Measurements from ENCODE around the gene TPRA1. TPM values are rescaled to one million over a fixed set of nuclear protein-coding genes. Genes with fewer than 3 reads are reported as not detected.
"Not testable (repeated sequence)": the region's sequence is repeated elsewhere in the genome, so short reads cannot be mapped to it uniquely, and the experiment has no call there.

Gene TPRA1
- total and polyA plus RNA-seq, 10 donors = 16.1 to 42.3 (median 29.6) TPM

DNA sequence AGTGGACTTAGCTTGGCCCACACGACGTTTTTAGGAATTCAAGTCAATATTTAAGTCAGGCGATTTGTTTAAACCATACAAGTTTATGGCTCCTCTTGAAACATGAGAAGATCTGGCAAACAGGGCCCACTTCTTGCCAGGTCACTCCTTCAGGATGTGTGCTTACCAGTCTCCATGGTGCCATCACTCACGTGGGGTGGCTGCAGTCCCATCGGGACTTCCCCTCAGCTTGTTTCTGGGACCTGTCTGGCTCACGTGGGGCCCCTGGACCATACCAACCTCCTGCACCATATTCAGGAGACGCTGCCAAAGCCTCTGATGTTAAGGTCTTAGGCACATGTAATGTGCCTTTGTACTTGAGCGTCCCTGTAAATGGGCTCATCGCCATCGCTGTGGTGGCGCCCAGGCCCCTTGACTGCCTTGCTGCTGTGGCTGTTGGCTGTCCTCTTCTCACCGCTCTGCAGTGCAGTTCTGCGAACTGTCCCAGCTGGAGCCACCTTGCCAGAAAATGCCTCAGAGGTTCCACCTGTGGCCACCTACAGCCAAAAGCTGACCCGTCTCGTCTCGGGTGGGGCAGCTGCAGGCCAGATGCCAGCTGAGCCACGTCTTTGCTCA, 16.6 kb upstream of the TPRA1 start:
- intact Hi-C loops (cut with DNase I; ENCODE audit: low total_unique reads) = no loop called here

DNA sequence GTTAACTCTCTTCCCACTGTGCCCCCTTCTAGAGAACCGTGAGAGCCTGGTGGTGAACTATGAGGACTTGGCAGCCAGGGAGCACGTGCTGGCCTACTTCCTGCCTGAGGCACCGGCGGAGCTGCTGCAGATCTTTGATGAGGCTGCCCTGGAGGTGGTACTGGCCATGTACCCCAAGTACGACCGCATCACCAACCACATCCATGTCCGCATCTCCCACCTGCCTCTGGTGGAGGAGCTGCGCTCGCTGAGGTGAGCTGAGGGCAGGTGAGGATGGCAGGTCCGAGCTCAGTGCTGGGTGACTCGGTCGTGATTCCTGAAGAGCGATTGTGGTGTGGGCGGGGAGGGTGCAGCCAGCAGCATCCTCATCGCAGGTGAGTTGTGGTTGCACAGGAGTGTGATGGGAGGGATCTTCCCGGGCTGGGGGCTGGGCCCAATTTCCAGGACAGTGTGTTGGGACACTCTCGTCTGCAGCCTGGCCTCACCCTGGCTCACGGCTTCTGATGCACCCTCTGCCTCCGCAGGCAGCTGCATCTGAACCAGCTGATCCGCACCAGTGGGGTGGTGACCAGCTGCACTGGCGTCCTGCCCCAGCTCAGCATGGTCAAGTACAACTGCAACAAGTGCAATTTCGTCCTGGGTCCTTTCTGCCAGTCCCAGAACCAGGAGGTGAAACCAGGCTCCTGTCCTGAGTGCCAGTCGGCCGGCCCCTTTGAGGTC, 15.7 kb upstream of the TPRA1 start:
- Histone ChIP-seq H3K36me3 (peaks cover 0 to 94% (median 42%) of the 10 kb centered on the region in 6 donors), H3K4me3 (no peak overlapping the region), H3K27ac (no peak overlapping the region), H3K9me3 (no peaks in the 10 kb centered on the region), H3K4me1 (peaks cover 0 to 24% (median 3%) of the 10 kb centered on the region in 6 donors), H3K27me3 (replicated peaks in 1 of 7) (no peaks in the 10 kb centered on the region)
- WGBS, 5 donors = 91 to 94% (median 92%) methylated on average over 4 to 24 of the region's 24 CpGs
- DNase-seq = peak; percentile 64
- TF ChIP-seq, protein P1, sequence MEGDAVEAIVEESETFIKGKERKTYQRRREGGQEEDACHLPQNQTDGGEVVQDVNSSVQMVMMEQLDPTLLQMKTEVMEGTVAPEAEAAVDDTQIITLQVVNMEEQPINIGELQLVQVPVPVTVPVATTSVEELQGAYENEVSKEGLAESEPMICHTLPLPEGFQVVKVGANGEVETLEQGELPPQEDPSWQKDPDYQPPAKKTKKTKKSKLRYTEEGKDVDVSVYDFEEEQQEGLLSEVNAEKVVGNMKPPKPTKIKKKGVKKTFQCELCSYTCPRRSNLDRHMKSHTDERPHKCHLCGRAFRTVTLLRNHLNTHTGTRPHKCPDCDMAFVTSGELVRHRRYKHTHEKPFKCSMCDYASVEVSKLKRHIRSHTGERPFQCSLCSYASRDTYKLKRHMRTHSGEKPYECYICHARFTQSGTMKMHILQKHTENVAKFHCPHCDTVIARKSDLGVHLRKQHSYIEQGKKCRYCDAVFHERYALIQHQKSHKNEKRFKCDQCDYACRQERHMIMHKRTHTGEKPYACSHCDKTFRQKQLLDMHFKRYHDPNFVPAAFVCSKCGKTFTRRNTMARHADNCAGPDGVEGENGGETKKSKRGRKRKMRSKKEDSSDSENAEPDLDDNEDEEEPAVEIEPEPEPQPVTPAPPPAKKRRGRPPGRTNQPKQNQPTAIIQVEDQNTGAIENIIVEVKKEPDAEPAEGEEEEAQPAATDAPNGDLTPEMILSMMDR (IDR thresholded peaks at IDR 0.05 in 8 of 11, conservative IDR thresholded peaks at IDR 0.05 in 3 of 11) = no peak
- no peak for TF ChIP-seq POLR2AphosphoS5 (IDR thresholded peaks at IDR 0.05)
- TF ChIP-seq POLR2A (IDR thresholded peaks at IDR 0.05) = no peak
- intact Hi-C loops (cut with DNase I; ENCODE audit: low total_unique reads) = no loop called here

More for the DNA sequence above, 16.6 kb upstream of the TPRA1 start:
- Histone ChIP-seq H3K36me3 (peaks cover 0 to 96% (median 43%) of the 10 kb centered on the region in 6 donors), H3K27me3 (replicated peaks in 1 of 7) (no peaks in the 10 kb centered on the region), H3K9me3 (no peaks in the 10 kb centered on the region), H3K27ac (no peak overlapping the region), H3K4me3 (no peak overlapping the region), H3K4me1 (peaks cover 0 to 23% (median 3%) of the 10 kb centered on the region in 6 donors)
- TF ChIP-seq POLR2A (IDR thresholded peaks at IDR 0.05) (no peak), POLR2AphosphoS5 (IDR thresholded peaks at IDR 0.05) (no peak)
- TF ChIP-seq, protein P1 (IDR thresholded peaks at IDR 0.05 in 8 of 11, conservative IDR thresholded peaks at IDR 0.05 in 3 of 11) = no peak
- peak; percentile 52 for DNase-seq
- 89 to 95% (median 93%) methylated on average over 11 to 17 of the region's 17 CpGs for WGBS, 5 donors

DNA sequence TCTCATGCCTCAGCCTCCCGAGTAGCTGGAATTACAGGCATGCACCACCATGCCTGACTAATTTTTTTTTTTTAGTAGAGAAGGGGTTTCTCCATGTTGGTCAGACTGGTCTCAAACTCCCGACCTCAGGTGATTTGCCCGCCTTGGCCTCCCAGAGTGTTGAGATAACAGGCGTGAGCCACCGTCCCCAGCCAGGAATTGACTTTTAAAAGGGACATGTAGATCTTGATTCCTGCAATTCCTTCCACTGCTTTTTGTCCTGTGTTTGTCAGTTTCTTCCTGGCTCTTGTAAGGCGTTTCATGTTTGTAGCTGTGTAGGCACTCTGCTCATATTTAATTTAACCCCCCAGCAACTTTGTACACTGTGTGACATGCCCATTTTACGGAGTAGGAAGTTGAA, 15.0 kb upstream of the TPRA1 start:
- H3K27me3 ChIP-seq (replicated peaks in 1 of 7); H3K9me3 ChIP-seq; intact Hi-C loops (cut with DNase I; ENCODE audit: low total_unique reads); H3K27ac ChIP-seq; H3K4me3 ChIP-seq: not testable (repeated sequence)
- DNase-seq = peak; percentile 16
- 93 to 96% (median 96%) methylated on average over 7 of the region's 7 CpGs for WGBS, 5 donors
- peaks cover 0 to 31% (median 3%) of the 10 kb centered on the region in 6 donors for H3K4me1 ChIP-seq
- H3K36me3 ChIP-seq = peaks cover 0 to 92% (median 38%) of the 10 kb centered on the region in 6 donors

DNA sequence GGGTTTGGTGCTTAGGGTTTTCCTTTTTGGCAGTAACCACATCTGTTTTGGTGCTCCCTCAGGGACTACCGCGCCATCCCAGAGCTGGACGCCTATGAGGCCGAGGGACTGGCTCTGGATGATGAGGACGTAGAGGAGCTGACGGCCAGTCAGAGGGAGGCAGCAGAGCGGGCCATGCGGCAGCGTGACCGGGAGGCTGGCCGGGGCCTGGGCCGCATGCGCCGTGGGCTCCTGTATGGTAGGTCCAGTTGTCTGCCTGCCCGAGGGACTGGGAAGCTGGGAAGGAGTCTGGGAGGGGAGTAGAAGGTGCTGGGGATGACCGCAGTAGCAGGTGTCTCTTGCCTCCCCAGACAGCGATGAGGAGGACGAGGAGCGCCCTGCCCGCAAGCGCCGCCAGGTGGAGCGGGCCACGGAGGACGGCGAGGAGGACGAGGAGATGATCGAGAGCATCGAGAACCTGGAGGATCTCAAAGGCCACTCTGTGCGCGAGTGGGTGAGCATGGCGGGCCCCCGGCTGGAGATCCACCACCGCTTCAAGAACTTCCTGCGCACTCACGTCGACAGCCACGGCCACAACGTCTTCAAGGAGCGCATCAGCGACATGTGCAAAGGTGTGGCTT, 14.1 kb upstream of the TPRA1 start:
- WGBS, 5 donors = 91 to 97% (median 93%) methylated on average over 39 to 41 of the region's 41 CpGs
- DNase-seq = peak; percentile 70

DNA sequence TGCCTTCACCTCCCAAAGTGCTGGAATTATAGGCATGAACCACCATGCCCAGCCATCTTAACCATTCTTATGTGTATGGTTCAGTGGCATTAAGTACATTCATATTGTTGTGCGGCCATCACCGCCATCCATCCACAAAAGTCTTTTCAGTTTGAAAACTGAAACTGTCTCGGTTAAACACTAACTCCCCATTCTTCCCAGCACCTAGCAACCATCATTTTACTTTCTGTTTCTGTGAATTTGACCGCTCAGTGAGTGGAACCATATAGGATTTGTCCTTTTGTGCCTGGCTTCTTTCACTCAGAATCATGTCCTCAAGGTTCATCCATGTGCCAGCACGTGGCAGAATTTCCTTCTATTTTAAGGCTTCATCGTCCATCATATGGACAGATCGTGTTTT, 13.5 kb upstream of the TPRA1 start:
- H3K27me3 ChIP-seq (replicated peaks in 1 of 7) = no peaks in the 10 kb centered on the region
- TF ChIP-seq, protein P1 (IDR thresholded peaks at IDR 0.05 in 8 of 11, conservative IDR thresholded peaks at IDR 0.05 in 3 of 11) = no peak

More for the DNA sequence above, 14.1 kb upstream of the TPRA1 start:
- H3K27me3 ChIP-seq (replicated peaks in 1 of 7) = no peaks in the 10 kb centered on the region
- H3K36me3 ChIP-seq = peaks cover 0 to 92% (median 36%) of the 10 kb centered on the region in 6 donors
- peaks cover 0 to 34% (median 8%) of the 10 kb centered on the region in 6 donors for H3K4me1 ChIP-seq
- no peaks in the 10 kb centered on the region for H3K9me3 ChIP-seq
- intact Hi-C loops (cut with DNase I; ENCODE audit: low total_unique reads) = no loop called here
- no peak overlapping the region for H3K4me3 ChIP-seq
- H3K27ac ChIP-seq = no peak overlapping the region
- no peak for TF ChIP-seq POLR2AphosphoS5 (IDR thresholded peaks at IDR 0.05)
- no peak for TF ChIP-seq POLR2A (IDR thresholded peaks at IDR 0.05)

More for the DNA sequence above, 13.5 kb upstream of the TPRA1 start:
- Histone ChIP-seq H3K4me3 (no peak overlapping the region), H3K4me1 (peaks cover 0 to 34% (median 10%) of the 10 kb centered on the region in 6 donors), H3K9me3 (no peaks in the 10 kb centered on the region), H3K27ac (no peak overlapping the region), H3K36me3 (peaks cover 0 to 88% (median 35%) of the 10 kb centered on the region in 6 donors)
- intact Hi-C loops (cut with DNase I; ENCODE audit: low total_unique reads) = no loop called here
- DNase-seq = no peak
- WGBS, 5 donors = 84 to 91% (median 89%) methylated on average over 7 of the region's 7 CpGs
